ENCODE results near the gene ZNF208. TPM values are rescaled to one million over a fixed set of nuclear protein-coding genes. Genes with fewer than 3 reads are reported as not detected.

ZNF208 gene
- total RNA-seq, 4 donors from 2014 or later, result 5.3 to 14.9 (median 10.2) TPM

- TF ChIP-seq CTCF (IDR thresholded peaks at IDR 0.05), result no peak
- no peak for ATAC-seq (ENCODE audit: low FRiP score)
- no peak for DNase-seq (ENCODE audit: low spot score)
These were observed 127.2 kb downstream of the ZNF208 start for GRCh38 chr19:21883516-21883915.

Other genes starting within 250 kb of the ZNF208 start
- gene ZNF100, start 243.4 kb downstream of the ZNF208 start, total RNA-seq, result 10 to 100 TPM in 1 of 4 donors, 1 to 10 TPM in 3; 5.0 to 10.6 (median 5.8) TPM
- gene ZNF43, start 174.8 kb downstream of the ZNF208 start, total RNA-seq, result 10 to 100 TPM in 1 of 4 donors, 1 to 10 TPM in 3; 6.2 to 25.7 (median 8.2) TPM
- 1 to 10 TPM in 3 of 4 donors, under 1 TPM in 1; 0.96 to 3.0 (median 1.6) TPM for gene ZNF257, start 41.5 kb upstream of the ZNF208 start, total RNA-seq
- gene ZNF676, start 186.0 kb upstream of the ZNF208 start, total RNA-seq, result 1 to 10 TPM; 2.2 to 6.6 (median 3.1) TPM

Measured in omental fat pad (tissue), 4 donors.